Upper lobe of right lung (tissue), 1 donor: Measurements from ENCODE around the gene SFRP4. TPM values are rescaled to one million over a fixed set of nuclear protein-coding genes. Genes with fewer than 3 reads are reported as not detected.

Source experiments
- ATAC-seq: fragments of 200-7000 bp; cut with Tn5 transposase; one replicate; pipeline ENCODE4 v1.9.1; 2020; ENCODE audit warnings: mild to moderate bottlenecking, moderate library complexity
- DNase-seq: peaks from one replicate; pipeline ENCODE4 v3.0.0-alpha.2; 2020
- H3K27ac ChIP-seq: fragments of 200-600 bp; one replicate; pipeline ENCODE4 v1.8.0; 2022
- H3K27me3 ChIP-seq: fragments of 200-600 bp; one replicate; pipeline ENCODE4 v1.8.0; 2022; ENCODE audit warnings: mild to moderate bottlenecking
- H3K36me3 ChIP-seq: fragments of 200-600 bp; one replicate; pipeline ENCODE4 v1.8.0; 2022
- H3K4me1 ChIP-seq: fragments of 200-600 bp; one replicate; pipeline ENCODE4 v1.8.0; 2022
- H3K4me3 ChIP-seq: fragments of 200-600 bp; one replicate; pipeline ENCODE4 v1.8.0; 2022; ENCODE audit warnings: mild to moderate bottlenecking
- H3K9me3 ChIP-seq: fragments of 200-600 bp; one replicate; pipeline ENCODE4 v1.8.0; 2022
- intact Hi-C: fragments of 100-400 bp; cut with DNase I; formaldehyde crosslinking; loops from one replicate; pipeline ENCODE4 v1.11.0; 2022
- total RNA-seq: library from RNA; stranded (reverse); fragmentation: NEBNext Ultra II Directional; extraction: Animal tissue kit (Norgen Biotek cat#: 25700); gene quantifications from one replicate; pipeline ENCODE4 v1.2.1, GENCODE V29; 2021
- TF ChIP-seq, protein P1 (sequence below): fragments of 200-600 bp; IDR thresholded peaks from one replicate; pipeline ENCODE4 v1.8.0; 2022; ENCODE audit warnings: antibody characterized with exemption
- donor health status: DM: no; HTN: yes; CAD: no; lungs with severe emphysema.

SFRP4 gene
- total RNA-seq, 1 donor from 2014 or later, result 6.7 TPM

DNA sequence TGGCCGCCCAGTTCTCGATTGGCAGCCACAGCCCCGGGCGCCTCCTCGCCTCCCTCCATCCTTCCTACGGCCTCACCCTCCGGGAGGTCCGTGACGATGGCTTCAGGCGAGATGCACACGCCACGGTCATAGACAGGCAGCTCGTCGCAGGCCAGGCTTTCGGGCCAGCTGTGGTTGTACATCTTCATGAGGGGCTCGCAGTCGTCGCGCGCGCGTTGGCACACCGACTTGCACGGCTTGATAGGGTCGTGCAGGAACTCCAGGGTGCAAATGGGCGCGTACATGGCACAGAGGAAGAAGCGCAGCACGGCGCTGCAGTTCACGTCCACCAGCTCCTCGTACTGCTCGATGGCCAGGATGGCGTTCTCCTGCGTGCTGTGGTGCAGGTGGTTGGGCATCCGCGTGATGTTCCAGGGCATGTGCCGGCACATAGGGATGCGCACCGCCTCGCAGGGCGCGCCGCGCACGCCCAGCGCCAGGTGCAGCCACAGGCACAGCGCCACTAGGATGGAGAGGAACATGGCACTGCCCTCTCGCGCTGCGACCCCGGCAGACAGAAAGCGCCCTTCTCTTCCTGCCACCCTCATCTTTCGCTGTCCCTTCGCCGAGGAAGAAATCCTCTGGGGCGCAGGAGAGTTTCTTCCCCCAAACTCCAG lies 472 bp downstream of the SFRP4 start:
- H3K4me1 ChIP-seq, result peaks cover 19% of the 10 kb centered on the region
- TF ChIP-seq, protein P1, sequence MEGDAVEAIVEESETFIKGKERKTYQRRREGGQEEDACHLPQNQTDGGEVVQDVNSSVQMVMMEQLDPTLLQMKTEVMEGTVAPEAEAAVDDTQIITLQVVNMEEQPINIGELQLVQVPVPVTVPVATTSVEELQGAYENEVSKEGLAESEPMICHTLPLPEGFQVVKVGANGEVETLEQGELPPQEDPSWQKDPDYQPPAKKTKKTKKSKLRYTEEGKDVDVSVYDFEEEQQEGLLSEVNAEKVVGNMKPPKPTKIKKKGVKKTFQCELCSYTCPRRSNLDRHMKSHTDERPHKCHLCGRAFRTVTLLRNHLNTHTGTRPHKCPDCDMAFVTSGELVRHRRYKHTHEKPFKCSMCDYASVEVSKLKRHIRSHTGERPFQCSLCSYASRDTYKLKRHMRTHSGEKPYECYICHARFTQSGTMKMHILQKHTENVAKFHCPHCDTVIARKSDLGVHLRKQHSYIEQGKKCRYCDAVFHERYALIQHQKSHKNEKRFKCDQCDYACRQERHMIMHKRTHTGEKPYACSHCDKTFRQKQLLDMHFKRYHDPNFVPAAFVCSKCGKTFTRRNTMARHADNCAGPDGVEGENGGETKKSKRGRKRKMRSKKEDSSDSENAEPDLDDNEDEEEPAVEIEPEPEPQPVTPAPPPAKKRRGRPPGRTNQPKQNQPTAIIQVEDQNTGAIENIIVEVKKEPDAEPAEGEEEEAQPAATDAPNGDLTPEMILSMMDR, result no peak
- H3K27ac ChIP-seq, result peak overlapping the region; percentile 53
- DNase-seq (peak; percentile 66), ATAC-seq (peak; percentile 18)
- no peaks in the 10 kb centered on the region for H3K27me3 ChIP-seq
- H3K9me3 ChIP-seq, result no peaks in the 10 kb centered on the region
- peak overlapping the region; percentile 50 for H3K4me3 ChIP-seq
- no peaks in the 10 kb centered on the region for H3K36me3 ChIP-seq
- intact Hi-C loops, result no loop called here

DNA sequence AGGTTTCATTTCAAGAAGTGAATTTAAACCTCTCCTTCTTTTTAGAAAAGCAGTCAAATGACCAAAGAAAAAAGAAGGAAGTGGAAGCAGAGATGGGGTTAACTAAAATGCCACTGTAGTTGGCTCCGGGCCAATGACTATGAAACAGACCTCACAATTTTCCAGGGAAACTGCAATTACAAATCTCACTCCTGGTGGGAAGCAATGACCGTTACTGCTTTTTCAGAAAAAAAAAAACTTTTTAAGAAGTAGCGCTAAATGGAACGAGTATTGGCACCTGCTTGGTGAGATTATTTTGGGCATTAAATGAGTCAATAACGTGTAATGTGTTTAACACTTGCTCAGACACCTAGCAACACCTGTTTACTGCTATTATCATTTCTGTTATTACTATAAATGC lies 1.2 kb downstream of the SFRP4 start:
- H3K36me3 ChIP-seq, result no peaks in the 10 kb centered on the region
- no peak overlapping the region for H3K27ac ChIP-seq
- no peaks in the 10 kb centered on the region for H3K9me3 ChIP-seq
- H3K4me3 ChIP-seq, result peak overlapping the region; percentile 50
- intact Hi-C loops, result no loop called here
- peaks cover 19% of the 10 kb centered on the region for H3K4me1 ChIP-seq
- ATAC-seq (no peak), DNase-seq (no peak)
- TF ChIP-seq, protein P1, result no peak
- no peaks in the 10 kb centered on the region for H3K27me3 ChIP-seq

DNA sequence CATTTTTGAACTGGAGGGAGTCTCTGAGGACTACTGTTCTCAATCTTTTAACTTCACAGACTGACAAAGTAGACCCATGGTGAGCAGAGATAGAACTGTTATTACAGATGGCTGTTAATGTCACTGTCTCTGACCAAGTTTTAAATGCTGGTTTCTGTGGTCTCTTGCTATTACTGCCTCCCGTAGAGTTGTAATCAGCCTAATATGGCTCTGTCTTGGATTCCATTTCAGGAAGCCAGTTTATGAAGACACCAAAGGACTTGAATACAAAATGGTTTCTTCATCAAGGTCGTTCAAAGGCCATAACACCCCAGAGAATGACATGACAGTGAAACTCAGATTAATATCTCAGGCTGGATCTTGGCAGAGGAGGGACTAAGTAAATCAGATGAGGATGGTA lies 3.9 kb downstream of the SFRP4 start:
- Histone ChIP-seq H3K27me3 (no peaks in the 10 kb centered on the region), H3K27ac (no peak overlapping the region), H3K4me3 (no peak overlapping the region), H3K36me3 (no peaks in the 10 kb centered on the region), H3K4me1 (peaks cover 19% of the 10 kb centered on the region), H3K9me3 (no peaks in the 10 kb centered on the region)
- no peak for ATAC-seq
- no peak for DNase-seq
- intact Hi-C loops, result no loop called here
- TF ChIP-seq, protein P1, result no peak

DNA sequence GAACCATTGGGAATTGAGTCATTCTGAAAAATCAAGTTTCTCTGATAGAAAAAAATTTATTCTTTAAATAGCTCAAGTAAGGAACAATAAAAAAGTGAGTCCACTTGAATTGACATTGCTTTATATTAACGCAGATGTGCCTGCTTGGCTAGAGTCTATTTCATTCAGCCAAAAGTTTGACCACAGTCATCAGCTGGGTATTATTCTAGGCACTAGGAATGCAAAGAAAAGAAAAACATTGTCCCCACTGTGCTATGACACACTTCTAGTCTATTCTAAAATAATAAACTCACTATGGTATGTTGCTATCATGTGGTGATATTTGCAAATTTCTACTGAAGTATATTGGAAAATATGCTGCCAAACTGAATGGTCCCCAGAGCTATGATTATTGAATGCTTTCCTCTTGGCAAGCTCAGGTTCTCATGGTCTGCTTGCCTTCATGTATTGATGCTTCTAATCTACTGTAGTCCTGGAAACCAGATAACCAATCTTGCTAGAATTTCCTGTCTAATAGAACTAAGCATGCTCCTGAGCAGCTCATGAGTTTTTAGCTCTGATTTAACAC lies 8.3 kb downstream of the SFRP4 start:
- DNase-seq (no peak), ATAC-seq (no peak)
- TF ChIP-seq, protein P1, result no peak
- Histone ChIP-seq H3K27me3 (no peaks in the 10 kb centered on the region), H3K4me3 (no peak overlapping the region), H3K9me3 (no peaks in the 10 kb centered on the region), H3K4me1 (no peaks in the 10 kb centered on the region), H3K27ac (no peak overlapping the region), H3K36me3 (no peaks in the 10 kb centered on the region)
- intact Hi-C loops, result no loop called here

DNA sequence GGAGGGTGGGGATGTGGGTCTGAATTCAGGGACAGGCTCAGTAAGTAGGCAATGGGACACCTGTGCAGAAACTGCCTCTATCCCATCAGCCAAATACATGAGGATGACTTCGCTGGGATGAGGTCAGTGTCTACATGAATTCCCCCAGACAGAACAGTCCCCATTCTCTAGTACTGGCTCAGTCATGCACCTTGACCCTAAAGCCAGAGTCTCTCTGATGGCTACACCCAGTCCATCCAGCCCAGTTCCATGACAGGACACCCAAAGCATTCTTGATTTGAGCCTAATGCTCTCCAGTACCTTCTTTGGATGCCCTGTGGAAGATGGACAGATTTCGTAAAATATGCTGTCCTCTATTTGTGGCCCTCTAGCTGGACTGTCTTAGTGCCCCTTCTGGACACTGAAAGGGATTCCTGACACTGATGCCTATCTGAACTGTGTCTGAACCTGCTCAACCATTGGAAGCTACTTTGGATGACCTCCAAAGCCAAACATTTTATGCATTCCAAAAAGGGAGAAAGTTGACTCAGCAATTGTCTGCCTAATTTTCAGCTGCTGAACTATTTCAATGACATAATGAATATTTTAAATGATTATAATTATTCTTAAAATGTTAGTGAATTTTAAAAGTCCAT lies 14.6 kb downstream of the SFRP4 start:
- peaks cover 9% of the 10 kb centered on the region for H3K4me1 ChIP-seq
- ATAC-seq (peak; percentile 54), DNase-seq (no peak)
- H3K27ac ChIP-seq, result no peak overlapping the region
- TF ChIP-seq, protein P1, result no peak
- intact Hi-C loops, result no loop called here
- H3K27me3 ChIP-seq, result no peaks in the 10 kb centered on the region
- no peaks in the 10 kb centered on the region for H3K36me3 ChIP-seq
- H3K4me3 ChIP-seq, result no peak overlapping the region
- H3K9me3 ChIP-seq, result no peaks in the 10 kb centered on the region
